Measurements from ENCODE around the gene GLI3.

Gene GLI3

GRCh38 chr7:41995632-41996271, 241.3 kb downstream of the GLI3 start:
- no peaks in the 10 kb centered on the region for H3K36me3 ChIP-seq (ENCODE audit: control insufficient read depth, insufficient read depth, low read length)
- H3K27me3 ChIP-seq (replicated peaks; ENCODE audit: control insufficient read depth, insufficient read depth, low read length), result no peaks in the 10 kb centered on the region
- no peak for TF ChIP-seq CTCF (IDR thresholded peaks at IDR 0.05; ENCODE audit: insufficient read depth, low read length, poor library complexity, severe bottlenecking)
- no peak overlapping the region for H3K4me3 ChIP-seq (replicated peaks; ENCODE audit: low read depth, low read length)
- DNase-seq (ENCODE audit: extremely low read depth, insufficient read length), result no peak

GRCh38 chr7:41994746-41995110, 242.3 kb downstream of the GLI3 start:
- no peak for DNase-seq (ENCODE audit: extremely low read depth, insufficient read length)
- TF ChIP-seq CTCF (IDR thresholded peaks at IDR 0.05; ENCODE audit: insufficient read depth, low read length, poor library complexity, severe bottlenecking), result no peak
- Histone ChIP-seq H3K4me3 (replicated peaks; ENCODE audit: low read depth, low read length) (no peak overlapping the region), H3K36me3 (ENCODE audit: control insufficient read depth, insufficient read depth, low read length) (no peaks in the 10 kb centered on the region), H3K27me3 (replicated peaks; ENCODE audit: control insufficient read depth, insufficient read depth, low read length) (no peaks in the 10 kb centered on the region)

GRCh38 chr7:41994036-41994745, 242.8 kb downstream of the GLI3 start:
- no peaks in the 10 kb centered on the region for H3K36me3 ChIP-seq (ENCODE audit: control insufficient read depth, insufficient read depth, low read length)
- no peak for DNase-seq (ENCODE audit: extremely low read depth, insufficient read length)
- TF ChIP-seq CTCF (IDR thresholded peaks at IDR 0.05; ENCODE audit: insufficient read depth, low read length, poor library complexity, severe bottlenecking), result no peak
- H3K4me3 ChIP-seq (replicated peaks; ENCODE audit: low read depth, low read length), result no peak overlapping the region
- no peaks in the 10 kb centered on the region for H3K27me3 ChIP-seq (replicated peaks; ENCODE audit: control insufficient read depth, insufficient read depth, low read length)

- DNase-seq (ENCODE audit: extremely low read depth, insufficient read length), result no peak
- no peak for TF ChIP-seq CTCF (IDR thresholded peaks at IDR 0.05; ENCODE audit: insufficient read depth, low read length, poor library complexity, severe bottlenecking)
- no peaks in the 10 kb centered on the region for H3K27me3 ChIP-seq (replicated peaks; ENCODE audit: control insufficient read depth, insufficient read depth, low read length)
- H3K4me3 ChIP-seq (replicated peaks; ENCODE audit: low read depth, low read length), result no peak overlapping the region
- H3K36me3 ChIP-seq (ENCODE audit: control insufficient read depth, insufficient read depth, low read length), result no peaks in the 10 kb centered on the region
Measured at GRCh38 chr7:41992881-41993867, 243.8 kb downstream of the GLI3 start.

GRCh38 chr7:41984888-41985287, 252.1 kb downstream of the GLI3 start:
- no peak overlapping the region for H3K4me3 ChIP-seq (replicated peaks; ENCODE audit: low read depth, low read length)
- H3K36me3 ChIP-seq (ENCODE audit: control insufficient read depth, insufficient read depth, low read length), result no peaks in the 10 kb centered on the region
- no peaks in the 10 kb centered on the region for H3K27me3 ChIP-seq (replicated peaks; ENCODE audit: control insufficient read depth, insufficient read depth, low read length)
- no peak for DNase-seq (ENCODE audit: extremely low read depth, insufficient read length)
- TF ChIP-seq CTCF (IDR thresholded peaks at IDR 0.05; ENCODE audit: insufficient read depth, low read length, poor library complexity, severe bottlenecking), result no peak

All from GM06990 (cell line).